NCI-H146 (cell line): ENCODE measurements around the gene GGN.
"Not testable (repeated sequence)": the region's sequence is repeated elsewhere in the genome, so short reads cannot be mapped to it uniquely, and the experiment has no call there.

Experiments used
- DNase-seq: peaks from one replicate; lab custom pipeline; 2025; lab: John Stamatoyannopoulos, UW

The GGN gene

DNA sequence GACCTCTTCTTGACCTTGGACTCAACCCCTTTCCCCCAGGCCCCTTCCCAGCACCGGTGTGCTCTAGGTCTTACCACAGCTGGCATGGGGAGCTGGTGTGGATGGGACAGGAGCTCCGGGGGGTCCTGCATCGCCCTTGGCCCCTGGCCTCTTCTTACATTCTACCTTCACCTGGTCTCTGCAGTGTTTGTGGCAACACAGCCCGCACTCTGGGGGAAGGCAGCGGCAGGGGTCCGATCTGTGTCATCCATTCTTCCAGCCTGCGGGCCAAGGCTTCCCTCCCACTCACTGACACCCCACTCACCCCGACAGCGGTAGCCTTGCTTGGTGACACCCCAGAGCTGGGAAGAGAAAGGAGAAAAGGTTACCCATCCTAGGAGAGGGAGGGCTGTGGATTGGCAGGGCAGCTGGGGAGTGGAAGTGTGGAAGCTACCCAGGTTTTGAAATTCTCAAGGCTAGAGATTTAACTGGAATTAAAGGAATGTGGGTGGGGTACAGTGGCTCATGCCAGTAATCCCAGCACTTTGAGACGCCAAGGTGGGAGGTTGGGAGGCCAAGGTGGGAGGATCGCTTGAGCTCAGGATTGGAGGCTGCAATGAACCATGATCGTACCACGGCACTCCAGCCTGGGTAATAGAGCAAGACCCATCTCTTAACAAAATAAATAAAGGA lies 23.3 kb upstream of the GGN start:
- no peak for DNase-seq

DNA sequence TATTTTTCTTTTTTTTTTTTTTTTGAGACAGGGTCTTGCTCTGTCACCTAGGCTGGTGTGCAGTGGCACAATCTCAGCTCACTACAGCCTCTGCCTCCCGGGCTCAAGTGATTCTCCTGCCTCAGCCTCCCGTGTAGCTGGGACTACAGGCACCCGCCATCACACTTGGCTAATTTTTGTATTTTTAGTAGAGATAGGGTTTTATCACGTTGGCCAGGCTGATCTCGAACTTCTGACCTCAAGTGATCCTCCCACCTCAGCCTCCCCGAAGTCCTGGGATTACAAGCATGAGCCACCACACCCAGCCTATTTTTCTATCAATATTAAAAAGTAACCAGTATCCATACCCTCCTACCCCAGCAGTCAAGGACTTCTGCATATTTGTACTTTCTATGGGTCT lies 22.6 kb upstream of the GGN start:
- not testable (repeated sequence) for DNase-seq

DNA sequence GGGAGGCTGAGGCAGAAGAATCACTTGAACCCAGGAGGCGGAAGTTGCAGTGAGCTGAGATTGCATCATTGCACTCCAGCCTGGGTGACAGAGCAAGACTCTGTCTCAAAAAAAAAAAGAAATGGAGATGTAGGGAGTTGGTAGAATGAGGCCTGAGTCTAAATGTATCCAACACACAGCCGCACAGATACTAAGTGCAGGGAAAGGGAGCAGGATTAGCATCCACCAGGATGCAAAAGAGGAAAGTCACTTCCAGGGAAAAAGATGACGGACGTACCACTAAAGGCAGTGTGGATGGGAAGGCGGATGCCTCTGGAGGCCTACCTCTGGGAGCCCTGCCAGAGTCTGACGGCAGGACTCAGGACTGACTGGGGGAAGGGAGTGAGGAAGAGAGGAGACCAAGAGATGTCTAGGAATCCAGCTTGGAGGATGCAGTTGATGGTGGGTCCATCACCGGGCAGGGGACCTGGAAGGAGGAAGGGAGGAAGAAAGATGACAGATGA lies 21.8 kb upstream of the GGN start:
- no peak for DNase-seq

DNA sequence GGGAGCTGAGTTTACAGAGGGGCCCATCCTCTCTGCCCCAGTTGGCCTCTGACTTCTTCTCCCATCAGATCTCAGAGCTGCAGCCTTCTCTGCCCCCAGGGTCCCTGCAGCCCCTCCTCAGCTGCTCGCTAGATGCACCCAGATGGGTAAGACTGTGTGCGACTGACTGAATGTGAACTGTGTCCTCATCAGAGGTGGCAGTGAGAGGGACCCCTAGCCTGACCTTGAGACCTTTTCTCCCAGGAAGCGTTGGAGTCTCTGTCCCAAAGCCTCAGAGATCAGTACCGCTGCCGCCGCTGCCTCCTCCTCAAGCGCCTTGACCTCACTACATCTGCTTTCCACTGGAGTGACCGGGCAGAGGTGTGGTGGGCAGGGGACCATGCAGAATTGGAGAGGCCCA lies 17.4 kb upstream of the GGN start:
- no peak for DNase-seq

DNA sequence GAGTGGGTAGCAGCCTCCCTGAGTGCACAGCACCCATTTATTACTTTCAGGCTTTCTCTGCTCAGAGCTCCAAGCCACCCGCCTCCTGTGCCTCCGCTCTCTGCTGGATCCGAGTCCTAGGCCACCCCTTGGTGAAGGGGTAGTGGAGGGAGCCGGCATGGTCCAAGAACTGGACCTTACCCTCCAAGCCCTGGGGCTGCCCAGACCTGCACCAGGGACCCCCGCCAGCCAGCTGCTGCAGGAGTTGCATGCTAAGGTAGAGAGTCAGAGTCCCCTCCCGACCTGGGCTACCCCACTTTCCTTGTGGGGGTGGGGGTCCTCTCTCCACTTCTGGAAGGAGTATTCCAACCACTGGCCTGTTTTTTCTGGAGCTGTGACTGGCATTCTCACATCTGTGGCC lies 17.0 kb upstream of the GGN start:
- no peak for DNase-seq

DNA sequence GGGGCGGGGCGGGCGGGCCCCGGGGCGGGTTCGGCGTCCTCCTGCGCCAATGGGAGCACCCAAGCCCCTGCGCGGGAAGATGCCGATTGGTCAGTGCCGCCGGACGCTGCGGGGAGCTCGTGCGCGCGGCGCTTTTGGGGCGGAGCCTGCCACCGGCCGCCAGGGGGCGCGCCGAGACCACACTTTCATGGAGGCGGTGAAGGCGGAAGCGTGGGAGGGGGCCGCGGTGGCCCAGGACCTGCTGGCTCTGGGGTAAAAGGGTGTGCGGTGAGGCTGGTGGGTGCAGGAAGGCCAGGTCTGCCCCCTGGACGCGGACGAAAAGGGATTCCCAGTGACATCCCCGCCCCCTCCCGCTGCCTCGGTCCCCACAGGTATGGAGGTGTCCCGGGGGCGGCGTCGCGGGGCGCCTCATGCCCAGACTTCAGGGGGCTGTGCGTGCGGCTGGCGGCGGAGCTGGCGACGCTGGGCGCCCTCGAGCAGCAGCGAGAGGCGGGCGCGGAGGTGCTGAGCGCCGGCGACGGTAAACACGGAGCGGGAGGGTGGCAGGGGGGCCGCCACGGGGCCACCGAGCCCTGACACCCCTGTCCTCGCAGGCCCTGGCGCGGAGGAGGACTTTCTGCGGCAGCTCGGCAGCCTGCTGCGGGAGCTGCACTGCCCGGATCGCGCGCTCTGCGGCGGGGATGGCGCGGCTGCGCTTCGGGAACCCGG lies 15.3 kb upstream of the GGN start, which contains the start of gene FAM98C:
FAM98C (plus strand) TSS at position 127 of the 708 bp plus-strand sequence; CDS start at position 188, 61 bp downstream.
- DNase-seq = peak; percentile 98

DNA sequence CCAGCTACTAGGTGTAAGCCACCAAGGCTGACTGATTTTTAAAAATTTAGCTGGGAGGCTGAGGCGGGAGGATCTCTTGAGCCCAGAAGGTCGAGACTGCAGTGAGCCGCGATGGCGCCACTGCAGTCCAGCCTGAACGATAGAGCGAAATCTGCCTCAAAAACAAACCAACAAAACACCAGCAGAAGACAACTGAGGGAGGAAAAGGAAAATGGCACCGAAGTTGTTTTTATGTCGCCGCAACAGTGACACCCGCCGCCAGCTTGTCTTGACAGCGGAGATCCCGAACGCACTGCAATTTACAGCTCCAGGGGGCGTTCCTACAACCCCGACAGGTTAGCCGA lies 14.8 kb upstream of the GGN start:
- DNase-seq = no peak

DNA sequence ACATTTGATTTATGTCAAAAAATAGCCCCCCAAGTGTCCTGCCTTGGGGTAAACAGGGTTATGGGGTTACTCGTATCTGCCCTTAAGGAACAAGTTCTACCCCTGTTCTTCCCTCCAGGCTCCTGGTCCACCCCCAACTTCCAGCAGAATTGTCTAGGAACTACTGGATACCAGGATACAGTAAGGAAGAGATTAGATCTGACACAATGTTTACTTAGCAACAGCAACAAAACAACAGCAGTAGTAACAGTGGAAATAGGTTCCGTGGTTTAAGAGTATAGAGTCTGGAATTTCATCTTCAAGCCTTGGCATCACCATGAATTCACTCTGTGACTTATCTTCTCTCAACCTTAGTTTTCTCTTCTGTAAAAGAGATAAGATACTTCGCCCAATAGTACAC lies 13.3 kb upstream of the GGN start:
- DNase-seq = no peak

DNA sequence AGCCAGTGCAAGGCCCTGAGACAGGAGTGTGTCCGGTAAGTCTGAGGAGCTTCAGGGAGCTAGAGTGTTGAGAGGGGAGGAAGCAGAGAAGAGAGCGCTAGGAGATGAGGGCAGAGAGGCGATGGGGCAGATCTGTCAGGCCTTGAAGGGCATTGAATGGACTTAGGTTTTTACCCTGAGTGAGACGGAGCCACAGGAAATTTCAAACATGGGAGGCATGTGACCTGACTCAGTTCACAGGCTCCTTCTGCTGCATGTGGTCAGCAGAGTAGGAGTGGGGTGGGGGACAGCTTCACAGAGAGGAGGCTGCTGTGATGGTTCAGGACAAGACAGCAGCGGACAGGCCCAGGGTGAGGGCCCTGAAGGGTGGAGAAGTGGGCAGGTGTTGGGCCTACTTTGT lies 12.5 kb upstream of the GGN start:
- no peak for DNase-seq

DNA sequence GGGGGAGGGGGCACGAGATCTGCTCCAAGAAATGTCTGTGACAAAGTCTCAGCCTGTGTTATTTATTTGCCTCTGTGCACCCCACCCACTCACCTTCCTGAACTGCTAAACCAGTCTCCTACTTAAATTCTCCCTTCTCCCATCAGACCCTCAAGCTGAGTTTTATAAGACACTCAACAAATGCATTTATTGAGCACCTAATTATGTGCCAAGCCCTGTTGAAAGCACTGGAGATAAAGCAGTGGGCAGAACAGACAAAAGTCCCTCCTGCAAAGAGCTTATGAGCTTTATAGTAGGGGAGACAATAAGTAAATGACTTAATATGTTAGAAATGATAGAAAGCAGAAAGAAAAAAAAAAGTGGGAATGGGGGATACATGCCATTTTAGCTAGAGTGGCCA lies 11.7 kb upstream of the GGN start:
- no peak for DNase-seq

DNA sequence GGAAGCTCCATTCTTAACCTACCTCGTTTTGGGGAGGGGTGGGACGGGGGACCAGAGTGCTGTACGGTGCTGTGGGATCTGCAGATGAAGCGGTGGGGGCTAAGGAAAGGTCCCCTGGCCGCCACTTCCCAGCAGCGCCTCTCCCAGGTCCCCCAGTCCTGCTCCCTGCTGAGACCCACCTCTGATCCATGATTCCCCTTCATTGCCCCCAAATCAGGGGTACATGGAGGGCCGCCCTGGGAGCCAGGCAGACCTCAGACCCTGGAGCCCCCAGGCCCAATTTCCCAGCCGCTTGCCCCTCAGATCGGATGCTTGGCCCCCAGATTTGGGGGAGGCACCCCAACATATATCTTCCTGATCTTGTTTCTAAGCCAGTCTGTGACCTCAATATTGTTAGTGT lies 11.2 kb upstream of the GGN start:
- no peak for DNase-seq

DNA sequence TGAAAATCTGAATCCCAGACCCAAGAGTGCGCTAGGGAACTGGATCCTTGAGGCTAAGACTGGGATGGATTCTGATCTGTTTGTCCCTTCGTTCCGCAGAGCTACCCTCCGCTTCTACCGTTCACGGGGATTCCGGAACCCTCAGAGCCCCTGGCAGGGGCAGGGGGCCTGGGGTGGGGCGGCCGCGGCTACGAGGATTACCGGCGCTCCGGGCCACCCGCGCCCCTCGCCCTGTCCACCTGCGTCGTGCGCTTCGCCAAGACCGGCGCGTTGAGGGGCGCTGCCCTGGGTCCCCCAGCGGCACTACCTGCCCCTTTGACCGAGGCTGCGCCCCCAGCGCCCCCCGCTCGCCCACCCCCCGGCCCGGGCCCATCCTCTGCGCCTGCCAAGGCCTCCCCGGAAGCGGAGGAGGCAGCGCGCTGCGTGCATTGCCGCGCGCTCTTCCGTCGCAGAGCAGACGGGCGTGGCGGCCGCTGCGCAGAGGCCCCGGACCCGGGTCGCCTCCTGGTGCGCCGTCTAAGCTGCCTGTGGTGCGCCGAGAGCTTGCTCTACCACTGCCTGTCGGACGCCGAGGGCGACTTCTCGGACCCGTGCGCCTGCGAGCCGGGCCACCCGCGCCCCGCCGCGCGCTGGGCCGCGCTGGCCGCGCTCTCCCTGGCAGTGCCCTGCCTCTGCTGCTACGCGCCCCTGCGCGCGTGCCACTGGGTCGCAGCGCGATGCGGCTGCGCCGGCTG lies 7.7 kb upstream of the GGN start:
- DNase-seq = peak; percentile 39

DNA sequence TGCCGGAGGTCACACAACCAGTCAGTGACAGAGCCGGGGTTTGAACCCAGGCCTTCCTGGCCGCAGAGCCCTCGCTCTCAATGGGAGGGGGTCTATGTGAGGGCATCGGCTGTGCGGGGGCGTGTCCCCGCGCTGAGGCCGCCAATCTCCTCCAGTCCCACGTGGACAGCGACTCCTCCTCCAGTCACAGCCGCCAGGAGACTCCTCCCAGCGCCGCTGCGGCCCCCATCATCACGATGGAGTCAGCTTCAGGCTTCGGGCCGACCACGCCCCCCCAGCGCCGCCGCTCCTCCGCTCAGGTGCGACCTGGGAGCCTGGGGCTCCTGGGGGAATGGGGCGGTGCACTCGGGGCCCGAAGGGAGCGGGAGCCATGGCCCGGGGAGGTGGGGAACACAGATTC lies 6.7 kb upstream of the GGN start:
- DNase-seq = peak; percentile 81

DNA sequence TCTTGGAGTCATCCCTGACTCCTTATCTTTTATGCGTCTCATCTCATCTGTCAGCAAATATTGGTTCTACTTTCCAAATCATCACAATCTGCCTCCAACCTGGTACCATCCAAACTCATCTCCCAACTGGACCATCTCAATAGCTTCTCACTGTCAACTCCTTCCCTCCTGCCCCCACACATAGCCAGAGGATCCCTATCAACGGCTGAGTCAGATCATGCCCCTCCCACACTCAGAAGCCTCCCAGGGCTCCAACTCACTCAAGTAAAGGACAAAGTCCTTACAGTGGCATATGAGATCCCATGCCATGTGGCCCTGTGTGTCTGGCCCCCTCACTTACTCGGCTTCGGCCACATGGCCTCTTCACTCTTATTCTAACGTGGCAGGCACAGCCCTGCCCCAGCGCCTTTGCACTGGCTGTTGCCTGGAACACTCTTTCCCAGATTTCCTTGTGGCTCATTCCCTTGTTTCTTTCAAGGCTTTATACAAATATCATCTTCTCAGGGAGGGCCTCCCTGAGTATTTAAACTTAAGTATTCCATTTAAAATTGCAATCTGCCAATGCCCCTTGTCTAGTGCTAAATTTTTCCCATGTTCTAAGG lies 5.0 kb upstream of the GGN start:
- no peak for DNase-seq

DNA sequence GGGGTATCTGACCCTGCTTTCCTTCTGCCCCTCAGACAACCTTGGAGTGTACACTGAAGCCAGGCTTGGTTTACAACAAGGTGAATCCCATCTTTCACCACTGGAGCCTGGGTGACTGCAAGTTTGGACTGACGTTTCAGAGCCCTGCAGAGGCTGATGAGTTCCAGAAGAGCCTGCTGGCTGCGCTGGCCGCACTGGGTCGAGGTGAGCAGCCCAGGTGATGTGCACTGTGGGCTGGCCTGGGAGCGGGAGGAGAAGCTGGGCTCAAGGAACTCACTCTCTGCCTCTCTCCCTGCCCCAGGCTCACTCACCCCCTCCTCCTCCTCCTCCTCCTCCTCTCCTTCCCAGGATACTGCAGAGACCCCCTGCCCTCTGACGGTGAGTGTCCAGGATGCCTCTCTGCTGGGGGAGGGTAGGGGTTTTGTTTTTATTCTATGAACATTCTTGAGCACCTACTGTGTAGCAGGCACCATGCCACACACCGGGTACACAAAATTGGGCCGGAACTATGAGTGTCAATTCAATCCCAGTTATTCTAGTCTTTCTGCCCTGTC lies 4.2 kb upstream of the GGN start:
- DNase-seq = no peak

DNA sequence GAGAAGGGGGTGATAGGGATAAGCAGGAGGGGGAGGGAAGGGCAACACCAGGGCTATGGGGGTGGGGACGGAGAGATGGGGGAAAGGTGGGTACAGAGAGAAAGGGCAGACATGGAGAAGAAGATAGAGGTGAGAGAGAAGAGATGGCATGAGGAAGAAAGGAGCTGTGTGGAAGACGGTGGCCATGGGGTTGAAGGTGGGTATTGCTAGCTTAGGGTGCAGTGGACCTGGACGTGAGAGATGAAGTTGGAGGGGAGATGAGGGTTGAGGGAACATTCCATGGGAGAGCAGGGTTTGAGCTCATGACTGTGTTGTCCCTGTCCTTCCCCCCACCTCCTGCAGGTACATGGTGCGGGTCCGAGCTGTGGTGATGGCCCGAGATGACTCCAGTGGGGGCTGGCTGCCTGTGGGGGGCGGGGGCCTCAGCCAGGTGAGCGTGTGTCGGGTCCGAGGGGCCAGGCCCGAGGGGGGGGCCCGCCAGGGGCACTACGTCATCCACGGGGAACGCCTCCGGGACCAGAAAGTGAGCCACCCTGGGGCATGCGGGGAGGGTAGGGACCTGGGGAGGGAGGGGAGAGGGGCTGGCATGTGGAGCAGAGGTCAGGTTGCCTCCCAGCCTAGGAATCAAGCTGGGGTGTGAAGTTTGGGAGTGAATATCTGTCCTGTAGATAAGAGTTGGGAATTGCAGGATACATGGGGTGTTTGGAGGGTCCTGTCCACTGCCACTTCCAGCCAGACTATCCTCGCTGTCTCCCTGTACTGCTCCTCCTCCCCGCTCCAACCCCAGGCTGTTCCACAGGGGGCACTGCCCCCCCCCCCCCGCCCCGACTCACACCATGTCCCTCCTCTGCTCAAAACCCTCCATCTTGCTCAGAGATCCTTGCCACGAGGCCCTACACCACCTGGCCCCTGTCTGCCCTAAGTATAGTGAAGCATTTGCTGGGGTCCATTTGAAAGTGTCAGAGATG lies 2.4 kb upstream of the GGN start:
- no peak for DNase-seq

DNA sequence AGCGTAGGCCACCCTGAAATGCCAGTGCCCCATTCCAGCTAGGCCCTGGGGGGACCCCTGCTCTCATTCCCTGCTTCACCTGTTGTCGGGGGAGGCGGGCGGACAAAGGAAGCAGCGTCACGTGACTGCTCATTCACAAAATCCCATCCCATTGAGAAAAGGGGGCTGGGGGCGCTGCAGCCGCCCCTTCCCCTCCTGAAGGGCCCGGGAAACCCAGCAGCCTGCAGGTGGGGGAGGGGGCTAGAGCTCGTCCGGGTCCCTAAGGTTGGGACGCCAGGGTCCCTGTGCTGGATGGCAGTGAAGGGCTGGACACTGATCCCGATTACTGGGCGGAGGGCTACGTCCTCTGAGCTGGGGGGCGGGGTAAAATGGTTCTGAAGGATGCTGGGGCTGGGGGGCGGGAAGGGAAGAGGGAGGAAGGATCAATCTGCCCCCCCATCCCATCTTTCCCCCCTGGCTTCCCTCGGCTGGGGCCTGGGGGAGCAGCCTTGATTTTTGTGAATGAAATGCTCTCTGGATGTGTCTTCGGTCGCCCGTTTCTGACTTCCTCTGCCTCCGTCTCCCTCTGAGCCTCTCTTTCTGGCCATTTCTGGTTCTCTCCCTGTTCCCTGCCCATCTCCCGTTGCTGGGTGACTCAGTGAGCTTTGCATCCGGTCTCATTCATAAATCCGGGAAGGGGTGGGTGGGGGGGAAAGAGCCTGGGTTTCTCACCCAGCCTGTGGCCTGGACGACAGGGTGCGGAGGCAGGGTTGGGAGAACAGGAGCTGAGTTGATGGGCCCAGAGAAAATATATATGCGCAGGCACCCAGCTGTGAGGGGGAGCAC lies 1.5 kb upstream of the GGN start:
- DNase-seq = peak; percentile 38

DNA sequence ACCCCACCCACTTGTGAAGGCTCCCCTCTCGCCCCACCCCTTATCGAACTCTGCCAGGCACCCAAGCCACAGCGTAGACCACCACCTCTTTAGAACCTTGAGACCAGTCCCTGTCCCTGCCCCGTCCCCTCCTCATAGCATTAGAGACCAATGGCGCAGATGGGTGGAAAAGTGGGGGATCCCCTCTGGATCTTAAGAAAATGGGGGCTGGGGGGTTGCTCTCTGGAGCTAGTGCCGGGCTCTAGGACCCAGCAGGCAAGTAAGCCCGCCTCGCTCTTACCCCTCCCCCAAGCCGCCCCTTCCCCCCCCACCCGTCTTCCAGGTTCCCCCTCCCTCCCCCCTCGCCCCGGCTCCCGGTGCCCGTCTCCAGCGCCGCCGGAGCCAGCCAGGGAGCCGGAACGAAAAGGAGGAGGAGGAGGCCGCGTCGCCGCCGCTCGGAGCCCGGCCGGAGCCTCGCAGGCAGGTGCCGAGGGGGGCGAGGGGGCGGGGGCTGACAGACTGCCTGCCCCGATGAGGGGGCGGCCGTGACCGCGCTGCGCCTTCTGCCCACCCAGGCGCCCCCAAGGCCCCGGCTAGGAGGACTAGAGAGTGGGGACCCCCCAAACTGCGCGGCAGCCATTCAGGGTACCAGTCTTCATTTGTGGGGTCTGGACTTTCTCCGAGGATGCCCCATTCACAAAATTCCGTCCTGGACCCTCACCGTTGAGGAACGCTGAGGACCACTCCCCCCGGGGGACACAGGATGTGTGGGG lies 691 bp upstream of the GGN start, which contains the start of gene SPRED3:
SPRED3 (plus strand) TSS at position 349 of the 752 bp plus-strand sequence. CDS start 1,606 bp downstream, outside the sequence.
- DNase-seq = peak; percentile 86

DNA sequence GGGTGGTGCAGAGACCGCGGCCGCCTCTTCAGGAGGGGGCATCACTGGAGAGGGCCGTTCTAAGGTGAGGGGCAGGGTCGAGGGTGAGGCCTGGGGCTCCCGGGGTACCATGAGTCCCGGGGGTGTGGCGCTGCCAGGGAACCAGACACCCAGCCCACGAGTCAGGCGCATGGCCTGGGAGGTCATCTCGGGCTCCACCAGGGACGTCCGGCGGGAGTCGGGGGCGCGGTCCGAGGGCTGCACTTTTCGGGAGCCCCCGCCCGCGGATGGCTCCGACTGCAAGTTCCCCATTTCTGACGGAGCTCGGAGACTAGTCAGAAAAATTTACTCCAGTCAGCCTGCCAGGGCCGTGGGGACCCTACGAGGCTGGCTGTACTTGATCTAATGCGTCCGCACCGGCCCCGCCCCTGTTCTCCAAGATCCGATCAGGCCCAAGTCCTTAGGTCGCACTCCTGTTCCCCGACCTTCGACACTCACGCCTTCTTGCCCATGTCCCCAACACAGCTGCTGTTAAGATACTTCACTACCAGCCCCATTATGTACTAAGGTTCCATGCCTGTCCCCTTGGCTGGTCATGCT lies 774 bp downstream of the GGN start:
- DNase-seq = no peak
